GM04504 (cell line): ENCODE results near the gene ZNF749.

Experiments used
- DNase-seq: peaks from one replicate; pipeline ENCODE4 v3.0.0-alpha.2; 2012; ENCODE audit warnings: low read depth

ZNF749 gene

DNA sequence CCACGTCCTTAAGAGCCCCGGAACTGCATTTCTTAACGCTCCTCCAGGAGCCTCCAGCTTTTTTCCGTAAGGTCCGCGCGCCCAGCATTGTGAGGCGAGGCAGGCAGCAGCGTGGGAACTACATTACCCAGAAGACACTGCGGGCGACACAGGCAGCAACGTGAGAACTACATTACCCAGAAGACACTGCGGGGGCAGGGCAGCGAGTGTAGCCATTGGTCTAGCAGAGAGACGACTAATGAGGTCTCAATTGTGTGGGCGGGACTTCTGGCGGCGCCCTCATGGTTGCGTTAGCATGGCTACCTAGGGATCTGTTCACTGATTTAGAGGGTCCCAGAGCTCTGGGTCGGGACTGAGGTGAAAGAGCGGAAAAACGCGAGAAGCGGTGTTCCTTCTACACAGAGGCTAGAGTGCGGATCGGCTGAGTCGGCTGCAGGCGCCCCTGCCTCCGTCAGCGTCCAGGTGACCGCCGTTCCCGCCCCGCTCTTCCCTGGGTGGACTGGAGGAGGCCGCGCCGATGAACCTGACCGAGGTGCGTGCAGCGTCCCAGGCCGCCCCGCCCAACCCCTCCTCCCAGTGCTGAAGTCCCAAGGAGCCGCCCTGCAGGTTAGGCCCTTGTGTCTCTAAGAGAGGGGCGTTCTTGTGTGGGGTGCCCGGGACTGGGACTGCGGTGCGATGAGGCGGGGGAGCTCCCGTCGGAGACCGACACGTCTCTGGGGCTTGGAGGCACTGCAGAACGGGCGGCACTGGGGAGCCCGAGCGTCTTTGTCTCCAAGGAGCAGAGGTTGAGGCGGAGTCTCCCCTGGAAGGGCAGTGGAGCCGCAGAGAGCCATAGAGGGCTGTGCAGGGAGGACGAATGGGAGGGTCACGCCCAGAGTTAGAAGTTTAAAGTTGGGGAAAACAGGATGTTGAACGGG is at the start of gene ZNF749:
ZNF749 (plus strand) TSS at position 264 of the 917 bp plus-strand sequence; CDS start at position 518, 254 bp downstream.
- DNase-seq, result peak; percentile 94

GRCh38 chr19:57389194-57389729 is 45.9 kb upstream of the ZNF749 start:
- no peak for DNase-seq

DNA sequence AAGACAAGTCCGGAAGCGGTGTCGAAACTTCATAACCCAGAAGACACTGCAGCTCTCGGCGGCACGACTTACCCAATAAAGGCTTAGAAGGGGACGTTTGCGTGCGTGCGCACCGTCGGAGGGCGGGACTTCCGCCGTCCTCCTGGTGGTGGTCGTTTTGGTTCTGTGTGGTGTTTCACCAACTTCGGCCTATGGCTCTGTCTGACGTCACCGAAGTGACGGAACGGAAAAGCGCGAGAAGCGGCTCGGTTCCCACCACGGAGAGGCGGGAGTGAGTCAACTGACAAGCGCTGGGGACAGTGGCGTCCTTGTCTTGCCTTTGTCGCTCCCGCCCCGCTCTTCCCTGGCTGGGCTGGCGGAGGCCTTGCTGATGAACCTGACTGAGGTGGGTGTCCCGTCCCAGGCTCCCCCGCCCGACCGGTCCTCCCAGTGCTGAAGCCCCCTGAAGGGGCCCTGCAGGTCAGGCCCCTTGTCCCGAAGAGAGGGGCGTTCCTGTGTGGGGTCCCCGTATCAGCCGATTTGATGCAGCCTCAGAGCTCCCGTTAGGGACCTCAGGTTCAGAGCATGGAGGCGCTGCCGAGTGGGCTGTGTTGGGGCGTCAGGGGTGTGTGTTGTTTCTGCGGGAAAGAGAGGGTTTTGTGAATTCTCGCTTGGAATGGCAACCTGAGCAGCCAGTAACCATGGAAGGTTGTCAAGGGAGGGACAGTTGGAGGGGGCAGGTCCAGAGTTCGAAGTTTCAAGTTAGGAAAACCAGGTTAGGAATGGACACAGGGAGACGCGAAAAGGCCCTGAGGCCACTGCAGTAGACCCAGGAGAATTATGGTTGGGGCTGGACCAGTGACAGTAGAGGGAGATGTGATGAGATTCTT is 45.2 kb upstream of the ZNF749 start, which contains the start of gene ZNF548:
ZNF548 (plus strand) TSS at position 125 of the 869 bp plus-strand sequence; CDS start at position 371, 246 bp downstream.
- peak; percentile 96 for DNase-seq

GRCh38 chr19:57395710-57396109 is 39.4 kb upstream of the ZNF749 start:
- DNase-seq, result no peak

- DNase-seq, result no peak
Measured at GRCh38 chr19:57398868-57399267, 36.3 kb upstream of the ZNF749 start.

DNA sequence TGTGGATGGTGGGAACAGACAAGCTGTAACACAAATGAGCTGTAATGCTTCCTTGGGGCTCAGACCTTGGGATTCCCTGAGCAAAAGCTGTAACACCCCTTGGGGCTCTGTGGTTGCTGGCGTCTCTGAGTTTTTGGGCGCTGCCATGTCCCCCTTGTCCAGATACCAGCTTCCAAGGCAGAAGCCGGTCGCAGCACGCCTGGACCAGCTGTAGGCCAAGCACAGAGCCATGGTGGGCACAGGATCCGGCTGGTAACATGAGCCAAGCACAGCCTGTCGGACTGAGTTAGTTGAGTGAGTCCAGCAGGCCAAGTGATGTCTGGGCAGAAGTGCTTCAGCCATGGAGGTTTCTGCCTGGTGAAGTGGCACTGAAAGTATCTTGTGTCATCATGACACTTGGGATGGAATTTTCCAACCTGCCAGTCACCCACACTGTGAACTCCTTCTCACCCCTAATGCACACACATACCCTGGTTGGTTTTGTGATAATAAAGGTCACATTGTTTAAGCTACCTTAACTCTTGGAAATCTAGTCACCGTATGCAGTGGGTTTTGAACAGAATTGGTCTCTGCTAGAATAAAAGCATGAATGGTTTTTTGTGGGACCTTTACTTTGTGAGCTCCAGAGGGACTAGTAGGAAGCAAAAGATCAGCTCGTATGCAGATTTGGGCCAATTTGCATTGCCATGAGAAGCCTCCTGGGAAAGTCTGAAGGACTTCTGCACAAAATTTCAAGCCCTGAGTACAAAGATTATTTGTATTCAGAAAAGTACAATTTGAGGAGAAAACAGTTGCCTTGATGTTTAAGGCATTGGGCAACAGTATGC is 31.2 kb upstream of the ZNF749 start:
- DNase-seq, result no peak

GRCh38 chr19:57406516-57407123 is 28.5 kb upstream of the ZNF749 start:
- no peak for DNase-seq

DNA sequence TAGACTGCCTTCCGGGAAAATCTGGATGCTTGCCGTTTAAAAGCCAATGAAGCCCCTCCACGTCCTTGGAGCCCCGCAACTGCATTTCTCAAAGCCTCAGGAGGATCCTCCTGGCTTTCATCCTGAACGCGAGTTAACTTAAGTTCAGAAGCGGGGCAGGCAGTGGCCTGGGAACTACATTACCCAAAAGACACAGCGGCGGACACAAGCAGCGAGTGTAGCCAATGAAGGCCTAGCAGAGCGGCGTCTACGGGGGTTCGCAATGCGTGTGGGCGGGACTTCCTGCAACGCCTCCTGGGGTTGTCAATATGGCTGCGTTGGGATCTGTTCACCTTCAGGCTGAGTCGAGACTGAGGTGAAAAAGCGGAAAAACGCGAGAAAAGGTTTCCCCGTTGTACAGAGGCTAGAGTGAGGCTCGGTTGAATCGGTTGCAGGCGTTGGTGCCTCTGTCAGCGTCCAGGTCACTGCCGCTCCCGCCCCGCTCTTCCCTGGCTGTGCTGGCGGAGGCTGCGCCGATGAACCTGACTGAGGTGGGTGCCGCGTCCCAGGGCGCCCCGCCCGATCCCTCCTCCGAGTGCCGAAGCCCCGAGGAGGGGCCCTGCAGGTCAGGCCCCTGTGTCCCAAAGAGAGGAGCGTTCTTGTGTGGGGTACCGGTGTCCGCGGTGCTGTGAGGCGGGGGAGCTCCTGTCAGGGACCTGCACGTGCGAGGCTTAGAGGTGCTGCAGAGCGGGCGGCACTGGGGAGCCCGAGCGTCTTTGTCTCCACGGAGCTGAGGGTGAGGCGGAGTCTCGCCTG is 24.1 kb upstream of the ZNF749 start, which contains the start of gene ZNF17:
ZNF17 (plus strand) TSS at position 285 of the 795 bp plus-strand sequence. CDS start 2,455 bp downstream, outside the sequence.
- DNase-seq, result peak; percentile 79

DNA sequence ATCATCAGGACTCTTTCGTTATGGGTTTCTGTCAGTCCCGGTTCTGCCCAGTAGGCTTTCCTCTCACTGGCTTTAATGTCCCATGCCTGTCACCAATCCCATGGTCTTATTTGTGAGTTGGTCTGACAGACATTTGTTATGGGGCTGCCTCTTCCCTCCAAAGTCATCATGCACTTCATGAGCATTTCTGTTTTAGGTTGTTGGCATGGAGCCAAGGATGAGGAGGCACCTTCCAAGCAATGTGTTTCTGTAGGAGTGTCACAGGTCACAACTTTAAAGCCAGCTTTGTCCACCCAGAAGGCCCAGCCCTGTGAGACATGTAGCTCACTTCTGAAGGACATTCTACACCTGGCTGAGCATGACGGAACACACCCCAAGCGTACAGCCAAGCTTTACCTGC is 15.7 kb upstream of the ZNF749 start:
- DNase-seq, result no peak

- DNase-seq, result no peak
Measured at GRCh38 chr19:57421037-57421436, 14.1 kb upstream of the ZNF749 start.

DNA sequence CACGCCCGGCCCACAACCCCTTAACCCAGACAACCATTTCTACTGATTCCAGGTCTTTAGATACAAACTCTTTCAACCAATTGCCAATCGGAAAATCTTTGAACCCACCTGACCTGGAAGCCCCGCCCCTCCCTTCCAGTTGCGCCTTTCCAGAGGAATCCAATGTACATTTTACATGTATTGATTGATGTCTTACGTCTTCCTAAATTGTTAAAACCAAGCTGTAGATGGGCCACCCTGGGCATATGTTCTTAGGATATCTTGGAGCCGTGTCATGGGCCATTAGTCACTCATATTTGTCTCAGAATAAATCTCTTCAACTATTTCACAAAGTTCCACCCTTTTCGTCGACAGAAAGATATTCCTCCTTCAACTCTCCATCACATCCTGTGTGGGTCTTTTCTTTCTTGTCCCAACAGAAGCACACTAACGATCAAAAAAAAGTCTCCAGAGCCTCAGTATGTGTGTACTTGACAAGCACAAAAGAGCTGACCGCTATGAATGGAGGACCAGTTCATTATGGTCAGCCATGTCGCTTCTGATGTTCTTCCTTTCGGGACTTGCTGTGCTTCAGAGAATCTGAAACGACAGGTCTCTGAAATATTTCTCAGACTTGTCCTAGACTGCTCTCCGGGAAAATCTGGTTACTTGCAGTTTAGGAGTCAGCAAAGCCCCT is 601 bp upstream of the ZNF749 start:
- DNase-seq, result no peak

GRCh38 chr19:57436417-57436816 is 1.3 kb downstream of the ZNF749 start:
- no peak for DNase-seq

GRCh38 chr19:57437931-57438330 is 2.8 kb downstream of the ZNF749 start:
- DNase-seq, result no peak

DNA sequence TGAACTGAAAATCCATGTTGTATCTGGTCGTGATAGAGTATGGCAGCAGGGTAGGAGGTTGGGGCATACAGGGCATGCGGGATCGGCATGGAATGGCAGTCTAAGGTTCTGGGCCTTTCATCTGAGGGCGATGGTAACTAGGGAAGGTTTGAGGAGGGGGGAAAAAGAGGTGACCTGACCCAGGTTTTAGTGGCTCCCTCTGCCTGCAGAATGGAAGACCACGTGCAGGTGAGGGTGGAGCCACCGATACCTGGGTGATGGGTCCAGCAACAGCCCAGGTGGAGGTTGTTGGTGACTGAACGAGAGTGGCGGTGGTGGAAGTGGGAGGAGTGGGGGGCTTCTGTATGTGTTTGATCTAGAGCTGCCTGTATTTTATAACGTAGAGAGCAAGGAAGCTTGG is 3.8 kb downstream of the ZNF749 start:
- no peak for DNase-seq

GRCh38 chr19:57441979-57442752 is 7.0 kb downstream of the ZNF749 start:
- DNase-seq, result no peak

- DNase-seq, result no peak
Measured at GRCh38 chr19:57443121-57443696, 8.1 kb downstream of the ZNF749 start.

DNA sequence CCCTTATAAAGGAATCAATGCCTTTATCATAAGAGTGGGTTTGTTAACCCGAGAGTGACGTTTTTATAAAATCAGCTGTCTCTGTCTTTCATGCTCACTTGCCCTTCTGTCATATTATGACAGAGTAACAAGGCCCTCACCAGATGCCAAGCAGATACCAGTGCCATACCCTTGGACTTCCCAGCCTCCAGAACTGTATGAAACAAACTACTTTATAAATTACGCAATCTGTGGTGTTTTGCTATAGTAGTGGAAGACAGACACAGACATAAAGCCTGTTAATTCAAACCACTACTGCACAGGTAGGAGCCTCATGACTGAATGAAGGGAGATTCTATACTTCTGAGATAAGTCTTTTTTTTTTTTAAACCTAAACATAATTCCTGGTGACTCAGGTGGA is 17.2 kb downstream of the ZNF749 start:
- no peak for DNase-seq

DNA sequence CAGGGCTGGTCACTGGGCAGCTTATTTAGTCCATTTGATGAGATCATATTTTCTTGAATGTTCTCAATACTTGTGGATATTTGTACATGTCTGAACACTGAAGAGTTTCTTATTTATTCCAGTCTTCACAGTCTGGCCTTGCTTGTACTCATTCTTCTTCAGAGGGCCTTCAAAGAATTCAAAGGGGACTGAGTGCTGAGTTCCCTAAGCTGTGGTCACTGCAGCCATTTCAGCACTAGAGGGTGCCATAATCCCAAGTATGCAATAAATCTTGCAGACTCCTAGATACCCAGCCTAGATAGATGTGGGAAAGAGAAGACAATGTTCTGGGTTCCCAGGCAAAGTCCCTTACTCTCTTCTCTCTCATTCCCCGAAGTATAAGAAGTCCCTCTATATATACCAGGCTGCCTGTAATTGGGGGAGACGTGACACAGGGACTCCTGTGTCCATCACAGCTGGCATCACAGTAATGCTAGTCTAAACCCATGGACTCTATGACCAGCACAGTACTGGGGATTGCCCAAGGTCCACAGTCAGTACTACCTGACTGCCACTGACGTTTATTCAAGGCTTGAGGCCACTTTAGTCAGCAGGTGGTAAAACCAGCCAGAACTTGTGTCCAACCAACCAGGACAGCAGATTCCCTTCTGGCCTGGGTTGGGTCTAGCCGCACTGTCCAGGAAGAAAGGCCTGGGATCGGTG is 30.7 kb downstream of the ZNF749 start:
- DNase-seq, result no peak
